ENCODE data around the gene YBEY. TPM values are rescaled to one million over a fixed set of nuclear protein-coding genes. Genes with fewer than 3 reads are reported as not detected.

YBEY gene
- total RNA-seq, 1 donor from 2014 or later = 20.0 TPM

GRCh38 chr21:46334351-46335140, 48.4 kb downstream of the YBEY start:
- Mint-ChIP-seq H3K27ac (no peak overlapping the region), H3K27me3 (no peaks in the 10 kb centered on the region), H3K4me3 (no peak overlapping the region), H3K36me3 (peaks cover 32% of the 10 kb centered on the region), H3K4me1 (ENCODE audit: unreplicated experiment) (no peaks in the 10 kb centered on the region), H3K9me3 (no peaks in the 10 kb centered on the region)
- no peak for DNase-seq (ENCODE audit: extremely low spot score, unreplicated experiment)
- no peak for TF ChIP-seq CTCF (conservative IDR thresholded peaks at IDR 0.05)

- Mint-ChIP-seq H3K27me3 (no peaks in the 10 kb centered on the region), H3K36me3 (peaks cover 40% of the 10 kb centered on the region), H3K4me1 (ENCODE audit: unreplicated experiment) (no peaks in the 10 kb centered on the region), H3K4me3 (no peak overlapping the region), H3K9me3 (no peaks in the 10 kb centered on the region), H3K27ac (no peak overlapping the region)
- DNase-seq (ENCODE audit: extremely low spot score, unreplicated experiment) = no peak
- TF ChIP-seq CTCF (conservative IDR thresholded peaks at IDR 0.05) = no peak
These were observed 50.5 kb downstream of the YBEY start for GRCh38 chr21:46336603-46337002.

- Mint-ChIP-seq H3K36me3 (peaks cover 34% of the 10 kb centered on the region), H3K9me3 (no peaks in the 10 kb centered on the region), H3K4me1 (ENCODE audit: unreplicated experiment) (no peaks in the 10 kb centered on the region), H3K27ac (no peak overlapping the region), H3K4me3 (no peak overlapping the region), H3K27me3 (no peaks in the 10 kb centered on the region)
- no peak for DNase-seq (ENCODE audit: extremely low spot score, unreplicated experiment)
- TF ChIP-seq CTCF (conservative IDR thresholded peaks at IDR 0.05) = no peak
These were observed 54.9 kb downstream of the YBEY start for GRCh38 chr21:46340998-46341397.

GRCh38 chr21:46344219-46344915, 58.2 kb downstream of the YBEY start:
- Mint-ChIP-seq H3K36me3 (peaks cover 22% of the 10 kb centered on the region), H3K4me3 (no peak overlapping the region), H3K4me1 (ENCODE audit: unreplicated experiment) (no peaks in the 10 kb centered on the region), H3K27me3 (no peaks in the 10 kb centered on the region), H3K27ac (no peak overlapping the region), H3K9me3 (no peaks in the 10 kb centered on the region)
- no peak for TF ChIP-seq CTCF (conservative IDR thresholded peaks at IDR 0.05)
- no peak for DNase-seq (ENCODE audit: extremely low spot score, unreplicated experiment)

- no peak for DNase-seq (ENCODE audit: extremely low spot score, unreplicated experiment)
- H3K9me3 Mint-ChIP-seq = no peaks in the 10 kb centered on the region
- H3K4me1 Mint-ChIP-seq (ENCODE audit: unreplicated experiment) = no peaks in the 10 kb centered on the region
- no peak for TF ChIP-seq CTCF (conservative IDR thresholded peaks at IDR 0.05)
- no peaks in the 10 kb centered on the region for H3K27me3 Mint-ChIP-seq
- H3K4me3 Mint-ChIP-seq = no peak overlapping the region
- H3K27ac Mint-ChIP-seq = no peak overlapping the region
- H3K36me3 Mint-ChIP-seq = peaks cover 10% of the 10 kb centered on the region
These were observed 59.7 kb downstream of the YBEY start for GRCh38 chr21:46345861-46346260.

Data from type B pancreatic cell (in vitro differentiated cells).